HepG2 (cell line): Measurements from ENCODE around the gene VPS25. TPM values are rescaled to one million over a fixed set of nuclear protein-coding genes. Genes with fewer than 3 reads are reported as not detected.

Source experiments
- CBFB ChIP-seq: sonication (generic); formaldehyde crosslinking; IDR thresholded peaks from 2 replicates; pipeline ENCODE4 v1.4.0; 2020; ENCODE audit warnings: missing genetic modification reagents
- CERS6 ChIP-seq: sonication (generic); formaldehyde crosslinking; IDR thresholded peaks from 2 replicates; pipeline ENCODE4 v1.5.0; 2020; ENCODE audit warnings: missing genetic modification reagents
- CTCF ChIP-seq: sonication (generic); formaldehyde crosslinking; IDR thresholded peaks from 2 replicates; pipeline ENCODE4 v1.5.0; 2020; ENCODE audit warnings: mild to moderate bottlenecking, missing genetic modification reagents, moderate library complexity
- GMEB2 ChIP-seq: IDR thresholded peaks from 2 replicates; pipeline ENCODE4 v1.6.1; 2016; ENCODE audit warnings: missing biosample characterization, missing genetic modification reagents, low read depth
- KLF9 ChIP-seq: IDR thresholded peaks from 2 replicates; pipeline ENCODE4 v1.6.1; 2016; ENCODE audit warnings: low read depth
- LCORL ChIP-seq, 2 experiments: fragments of 450-650 bp in 1 of 2; sonication (generic) in 1 of 2; formaldehyde crosslinking in 1 of 2; IDR thresholded peaks; 2 replicates each; pipeline versions ENCODE4 v1.5.0 to v1.6.1; 2017 to 2020; ENCODE audit warnings: antibody characterized with exemption in 1 of 2, missing genetic modification reagents in 1 of 2
- MEF2D ChIP-seq: sonication (generic); formaldehyde crosslinking; IDR thresholded peaks from 2 replicates; pipeline ENCODE4 v1.5.1; 2020; ENCODE audit warnings: mild to moderate bottlenecking, missing genetic modification reagents
- MYNN ChIP-seq: sonication (generic); formaldehyde crosslinking; IDR thresholded peaks from 2 replicates; pipeline ENCODE4 v1.4.0; 2020; ENCODE audit warnings: mild to moderate bottlenecking, low read depth, missing genetic modification reagents
- RAD51 ChIP-seq: fragments of 450-650 bp; IDR thresholded peaks from 2 replicates; pipeline ENCODE4 v1.6.1; 2016; ENCODE audit warnings: borderline replicate concordance
- RNF219 ChIP-seq: sonication (generic); formaldehyde crosslinking; IDR thresholded peaks from 2 replicates; pipeline ENCODE4 v1.5.0; 2020; ENCODE audit warnings: mild to moderate bottlenecking, missing genetic modification reagents
- SETDB1 ChIP-seq: sonication (generic); formaldehyde crosslinking; IDR thresholded peaks from 2 replicates; pipeline ENCODE4 v1.5.1; 2020; ENCODE audit warnings: missing genetic modification reagents, mild to moderate bottlenecking, borderline replicate concordance
- TFAP4 ChIP-seq: sonication (generic); IDR thresholded peaks from 2 replicates; pipeline ENCODE4 v1.6.1; 2016; ENCODE audit warnings: low read depth, borderline replicate concordance
- ZBTB21 ChIP-seq: sonication (generic); formaldehyde crosslinking; IDR thresholded peaks from 2 replicates; pipeline ENCODE4 v1.4.0; 2020; ENCODE audit warnings: missing genetic modification reagents
- ZNF282 ChIP-seq: fragments of 450-650 bp; IDR thresholded peaks from 2 replicates; pipeline ENCODE4 v1.6.1; 2018; ENCODE audit not compliant: partially characterized antibody
- ZNF33A ChIP-seq: sonication (generic); formaldehyde crosslinking; IDR thresholded peaks from 2 replicates; pipeline ENCODE4 v1.5.1; 2020; ENCODE audit warnings: missing genetic modification reagents, mild to moderate bottlenecking, moderate library complexity, borderline replicate concordance
- ZSCAN22 ChIP-seq: sonication (generic); formaldehyde crosslinking; IDR thresholded peaks from 2 replicates; pipeline ENCODE4 v1.4.0; 2020; ENCODE audit warnings: mild to moderate bottlenecking, missing genetic modification reagents
- polyA plus RNA-seq, 8 experiments: library from polyadenylated mRNA; depleted of rRNA in 3 of 8; stranded (reverse) in 7 of 8; unstranded in 1 of 8; fragments of >200 nt; fragmentation: Illumina TruSeq in 4 of 8; extraction: Trizol in 4 of 8; gene quantifications; 2 replicates each; pipeline versions ENCODE4 v1.2.1 to v1.2.3, GENCODE V29; 2011 to 2016; ENCODE audit warnings: low read depth in 4 of 8, missing spikeins in 1 of 8, mixed read lengths in 1 of 8; ENCODE audit not compliant: insufficient read depth in 1 of 8
- total RNA-seq, 5 experiments: library from RNA; depleted of rRNA; stranded (reverse); fragments of >200 nt; fragmentation: Illumina TruSeq; extraction: Trizol; gene quantifications; 2 replicates each; pipeline ENCODE4 v1.2.3, GENCODE V29; 2016; ENCODE audit warnings: low read depth in 1 of 5

Gene VPS25
- total and polyA plus RNA-seq, 2 of the 13 experiments (the other 11 are each of a cell fraction or from before 2014, with no cell fraction given): 161 to 249 TPM

GRCh38 chr17:42780851-42781638 lies 7.8 kb downstream of the VPS25 start (continued):
- TF ChIP-seq CERS6 (no peak), MYNN (CRISPR knock-in tag) (0 out of 2 replicates have a peak, but pooled peaks have one; percentile 51), TFAP4 (no peak), RNF219 (CRISPR knock-in tag) (no peak; the same call in 1 of the 2 replicates), ZNF282 (no peak), SETDB1 (CRISPR knock-in tag) (no peak), ZSCAN22 (CRISPR knock-in tag) (no peak), CBFB (no peak), CTCF (CRISPR knock-in tag) (no peak), KLF9 (no peak), MEF2D (peak; percentile 60; the same call in 1 of the 2 replicates), ZBTB21 (no peak; the same call in 1 of the 2 replicates), GMEB2 (CRISPR knock-in tag) (no peak), RAD51 (no peak), LCORL (IDR thresholded peaks at IDR 0.05) (no peak), LCORL (CRISPR knock-in tag; IDR thresholded peaks at IDR 0.05) (no peak), ZNF33A (no peak)
